MM.1S (cell line): Measurements from ENCODE around the gene ECE1.

Source experiments
- EZH2phosphoT487 ChIP-seq: fragments of 300-600 bp; sonication (generic); IDR thresholded peaks from 2 replicates; pipeline ENCODE4 v1.6.1; 2018; ENCODE audit warnings: antibody characterized with exemption, low read length
- TF ChIP-seq, protein P1 (sequence below): fragments of 300-600 bp; sonication (generic); IDR thresholded peaks from 2 replicates; pipeline ENCODE4 v1.5.1; 2016; ENCODE audit warnings: antibody characterized with exemption, low read length, mixed read lengths

DNA sequence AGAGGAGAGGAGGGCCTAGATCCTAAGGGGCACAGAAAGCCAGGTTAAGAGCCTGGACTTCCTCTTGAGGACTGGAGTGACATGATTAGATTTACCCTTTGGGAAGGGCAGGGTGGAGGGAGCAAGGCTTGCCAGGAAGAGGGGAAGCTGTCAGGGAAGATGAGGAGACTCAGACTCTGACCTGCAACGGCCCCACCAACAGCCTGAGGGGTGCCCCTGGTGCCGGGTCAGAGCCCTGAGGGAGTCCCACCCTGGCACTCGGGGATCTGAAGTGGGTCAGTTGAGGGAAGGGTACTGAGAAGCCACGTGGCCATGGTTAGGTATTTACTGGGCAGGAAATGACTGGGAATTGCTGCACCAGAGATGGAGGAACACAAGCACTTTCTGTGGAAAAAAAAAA, 9.8 kb downstream of the ECE1 start:
- TF ChIP-seq, protein P1, sequence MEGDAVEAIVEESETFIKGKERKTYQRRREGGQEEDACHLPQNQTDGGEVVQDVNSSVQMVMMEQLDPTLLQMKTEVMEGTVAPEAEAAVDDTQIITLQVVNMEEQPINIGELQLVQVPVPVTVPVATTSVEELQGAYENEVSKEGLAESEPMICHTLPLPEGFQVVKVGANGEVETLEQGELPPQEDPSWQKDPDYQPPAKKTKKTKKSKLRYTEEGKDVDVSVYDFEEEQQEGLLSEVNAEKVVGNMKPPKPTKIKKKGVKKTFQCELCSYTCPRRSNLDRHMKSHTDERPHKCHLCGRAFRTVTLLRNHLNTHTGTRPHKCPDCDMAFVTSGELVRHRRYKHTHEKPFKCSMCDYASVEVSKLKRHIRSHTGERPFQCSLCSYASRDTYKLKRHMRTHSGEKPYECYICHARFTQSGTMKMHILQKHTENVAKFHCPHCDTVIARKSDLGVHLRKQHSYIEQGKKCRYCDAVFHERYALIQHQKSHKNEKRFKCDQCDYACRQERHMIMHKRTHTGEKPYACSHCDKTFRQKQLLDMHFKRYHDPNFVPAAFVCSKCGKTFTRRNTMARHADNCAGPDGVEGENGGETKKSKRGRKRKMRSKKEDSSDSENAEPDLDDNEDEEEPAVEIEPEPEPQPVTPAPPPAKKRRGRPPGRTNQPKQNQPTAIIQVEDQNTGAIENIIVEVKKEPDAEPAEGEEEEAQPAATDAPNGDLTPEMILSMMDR = no peak
- TF ChIP-seq EZH2phosphoT487 = no peak
